ENCODE results near the gene HTR3C. TPM values are rescaled to one million over a fixed set of nuclear protein-coding genes. Genes with fewer than 3 reads are reported as not detected.

The HTR3C gene
- total RNA-seq, 1 experiment from 2014 or later: not detected

GRCh38 chr3:184067573-184068055 is 14.8 kb downstream of the HTR3C start:
- Histone ChIP-seq H4K91ac (ENCODE audit: insufficient read length, low read depth, low read length) (no peak overlapping the region), H3K18ac (ENCODE audit: insufficient read length, low read depth, low read length) (no peak overlapping the region), H3K79me2 (ENCODE audit: insufficient read depth, low read length) (no peaks in the 10 kb centered on the region), H2BK15ac (ENCODE audit: low read depth, low read length) (no peak overlapping the region), H3K23ac (ENCODE audit: insufficient read length, low read depth, low read length) (no peak overlapping the region), H3K4ac (ENCODE audit: low read depth, low read length) (no peak overlapping the region), H3K56ac (ENCODE audit: insufficient read length, low read depth, low read length) (no peak overlapping the region), H2AFZ (ENCODE audit: low read length) (no peak overlapping the region), H3K9ac (ENCODE audit: extremely low read depth, insufficient read length, low read length) (no peak overlapping the region), H4K8ac (replicated peaks; ENCODE audit: insufficient read length, low read depth, low read length) (no peak overlapping the region), H3K27ac (ENCODE audit: insufficient read length, low read depth, low read length) (no peak overlapping the region), H3K27me3 (ENCODE audit: insufficient read depth, low read length) (no peaks in the 10 kb centered on the region), H2BK5ac (ENCODE audit: insufficient read length, low read length) (no peak overlapping the region), H4K20me1 (ENCODE audit: control insufficient read depth, insufficient read depth, insufficient read length) (no peaks in the 10 kb centered on the region), H2BK12ac (ENCODE audit: insufficient read length, low read depth, low read length) (no peak overlapping the region), H4K5ac (ENCODE audit: insufficient read length, low read depth, low read length) (no peak overlapping the region), H2BK120ac (ENCODE audit: low read depth, low read length, poor library complexity, severe bottlenecking) (no peak overlapping the region), H3K23me2 (ENCODE audit: insufficient read length, low read depth, low read length, poor library complexity, severe bottlenecking) (no peaks in the 10 kb centered on the region), H2BK20ac (ENCODE audit: low read depth, low read length, poor library complexity, severe bottlenecking) (no peak overlapping the region), H3K4me1 (ENCODE audit: insufficient read depth, low read length) (no peaks in the 10 kb centered on the region), H3K9me3 (ENCODE audit: control insufficient read depth, low read depth, low read length) (no peaks in the 10 kb centered on the region), H3K4me2 (ENCODE audit: insufficient read depth, insufficient read length, low read length) (no peak overlapping the region), H2AK5ac (ENCODE audit: insufficient read length, low read length) (no peak overlapping the region), H3T11ph (ENCODE audit: low read length) (no peak overlapping the region), H3K79me1 (ENCODE audit: insufficient read depth, low read depth, low read length, poor library complexity, severe bottlenecking) (no peaks in the 10 kb centered on the region), H3K14ac (ENCODE audit: insufficient read depth, low read length) (no peak overlapping the region)
- Mint-ChIP-seq H3K4me1 (no peaks in the 10 kb centered on the region), H3K27me3 (ENCODE audit: low read depth) (0 out of 2 replicates have a peak, but pooled peaks cover 1% of the 10 kb centered on the region), H3K4me3 (no peak overlapping the region), H3K36me3 (ENCODE audit: insufficient read depth in 1 of 3, low read depth in 3 of 3) (peaks cover 2 to 7% (median 2%) of the 10 kb centered on the region in 3 experiments; a peak in 4 of 7 replicates), H3K27ac (no peak overlapping the region), H3K9me3 (peaks cover 9% of the 10 kb centered on the region in 2 experiments)
- WGBS (ENCODE audit: extremely low coverage, insufficient read length, low lambda C conversion rate): no CpG with 5 or more reads among the region's 6 CpGs
- TF ChIP-seq, protein P1, sequence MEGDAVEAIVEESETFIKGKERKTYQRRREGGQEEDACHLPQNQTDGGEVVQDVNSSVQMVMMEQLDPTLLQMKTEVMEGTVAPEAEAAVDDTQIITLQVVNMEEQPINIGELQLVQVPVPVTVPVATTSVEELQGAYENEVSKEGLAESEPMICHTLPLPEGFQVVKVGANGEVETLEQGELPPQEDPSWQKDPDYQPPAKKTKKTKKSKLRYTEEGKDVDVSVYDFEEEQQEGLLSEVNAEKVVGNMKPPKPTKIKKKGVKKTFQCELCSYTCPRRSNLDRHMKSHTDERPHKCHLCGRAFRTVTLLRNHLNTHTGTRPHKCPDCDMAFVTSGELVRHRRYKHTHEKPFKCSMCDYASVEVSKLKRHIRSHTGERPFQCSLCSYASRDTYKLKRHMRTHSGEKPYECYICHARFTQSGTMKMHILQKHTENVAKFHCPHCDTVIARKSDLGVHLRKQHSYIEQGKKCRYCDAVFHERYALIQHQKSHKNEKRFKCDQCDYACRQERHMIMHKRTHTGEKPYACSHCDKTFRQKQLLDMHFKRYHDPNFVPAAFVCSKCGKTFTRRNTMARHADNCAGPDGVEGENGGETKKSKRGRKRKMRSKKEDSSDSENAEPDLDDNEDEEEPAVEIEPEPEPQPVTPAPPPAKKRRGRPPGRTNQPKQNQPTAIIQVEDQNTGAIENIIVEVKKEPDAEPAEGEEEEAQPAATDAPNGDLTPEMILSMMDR (conservative IDR thresholded peaks at IDR 0.05): no peak
- no peak for DNase-seq
